Breast epithelium (tissue), 3 donors: ENCODE data around the gene RUNDC1.

Experiments
- POLR2AphosphoS5 ChIP-seq, 3 donors: sonication (generic); formaldehyde crosslinking; IDR thresholded peaks; one replicate each; pipeline ENCODE4 v1.6.1; 2017; ENCODE audit warnings: antibody characterized with exemption in 3 of 3
- TF ChIP-seq, protein P1 (sequence below), 3 donors: fragments of 450-650 bp; IDR thresholded peaks; one replicate each; pipeline ENCODE4 v1.5.1; 2016 to 2017; ENCODE audit warnings: antibody characterized with exemption in 3 of 3, mild to moderate bottlenecking in 3 of 3, moderate library complexity in 3 of 3

DNA sequence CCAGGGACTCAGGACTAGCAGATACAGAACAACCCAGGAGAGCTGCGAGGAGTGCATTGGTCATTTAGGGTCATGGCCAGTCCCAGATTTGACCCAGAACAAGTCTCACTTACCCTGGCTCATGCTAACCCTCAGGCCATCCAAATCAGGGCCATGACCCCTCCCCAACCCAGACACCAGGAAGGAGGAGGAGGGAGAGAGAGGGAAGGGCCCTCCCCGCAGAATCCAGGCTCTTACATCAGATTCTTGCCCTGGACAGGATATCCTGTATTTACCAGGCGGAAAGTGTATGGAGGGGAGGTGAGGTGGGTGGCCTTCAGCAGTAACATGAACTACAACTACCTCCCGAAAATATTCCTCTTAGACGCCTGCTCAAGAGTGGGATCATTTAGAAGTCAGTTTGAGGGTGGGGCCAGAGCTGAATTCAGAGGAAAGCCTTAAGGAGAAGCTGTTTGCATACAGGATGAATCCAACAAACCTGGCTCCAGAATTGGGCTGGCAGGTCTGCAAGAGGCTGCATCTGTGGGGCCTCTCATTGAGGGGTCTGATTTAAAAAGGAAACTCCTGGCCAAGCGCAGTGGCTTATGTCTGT is 39.8 kb downstream of the RUNDC1 start:
- TF ChIP-seq, protein P1, sequence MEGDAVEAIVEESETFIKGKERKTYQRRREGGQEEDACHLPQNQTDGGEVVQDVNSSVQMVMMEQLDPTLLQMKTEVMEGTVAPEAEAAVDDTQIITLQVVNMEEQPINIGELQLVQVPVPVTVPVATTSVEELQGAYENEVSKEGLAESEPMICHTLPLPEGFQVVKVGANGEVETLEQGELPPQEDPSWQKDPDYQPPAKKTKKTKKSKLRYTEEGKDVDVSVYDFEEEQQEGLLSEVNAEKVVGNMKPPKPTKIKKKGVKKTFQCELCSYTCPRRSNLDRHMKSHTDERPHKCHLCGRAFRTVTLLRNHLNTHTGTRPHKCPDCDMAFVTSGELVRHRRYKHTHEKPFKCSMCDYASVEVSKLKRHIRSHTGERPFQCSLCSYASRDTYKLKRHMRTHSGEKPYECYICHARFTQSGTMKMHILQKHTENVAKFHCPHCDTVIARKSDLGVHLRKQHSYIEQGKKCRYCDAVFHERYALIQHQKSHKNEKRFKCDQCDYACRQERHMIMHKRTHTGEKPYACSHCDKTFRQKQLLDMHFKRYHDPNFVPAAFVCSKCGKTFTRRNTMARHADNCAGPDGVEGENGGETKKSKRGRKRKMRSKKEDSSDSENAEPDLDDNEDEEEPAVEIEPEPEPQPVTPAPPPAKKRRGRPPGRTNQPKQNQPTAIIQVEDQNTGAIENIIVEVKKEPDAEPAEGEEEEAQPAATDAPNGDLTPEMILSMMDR (IDR thresholded peaks at IDR 0.05), result no peak
- no peak for TF ChIP-seq POLR2AphosphoS5 (IDR thresholded peaks at IDR 0.05)
